Pancreas (tissue), 10 donors: ENCODE data around the gene MID1. TPM values are rescaled to one million over a fixed set of nuclear protein-coding genes. Genes with fewer than 3 reads are reported as not detected.

Source experiments
- ATAC-seq, 4 donors: fragments of 200-7000 bp; cut with Tn5 transposase; one replicate each; pipeline versions ENCODE4 v1.8.0 to v1.9.1; 2020; ENCODE audit warnings: mild to moderate bottlenecking in 4 of 4, moderate library complexity in 4 of 4
- DNase-seq, 6 donors: peaks; one replicate each; pipeline ENCODE4 v3.0.0-alpha.2; 2020
- FAIRE-seq: peaks from 2 replicates; lab custom pipeline; 2012; peaks lifted over from hg19 to GRCh38; lab: Jason Lieb, UNC
- H3K27ac ChIP-seq, 4 donors: fragments of 200-600 bp; sonication (generic); 1 replicate in 3 of 4; 2 replicates in 1 of 4; pipeline versions ENCODE4 v1.5.0 to v1.8.0; 2020
- H3K27me3 ChIP-seq, 4 donors: fragments of 200-600 bp; one replicate each; pipeline ENCODE4 v1.8.0; 2021
- H3K36me3 ChIP-seq, 3 donors: fragments of 200-600 bp; sonication (generic) in 1 of 3; one replicate each; pipeline versions ENCODE4 v1.5.0 to v1.8.0; 2020 to 2021
- H3K4me1 ChIP-seq, 3 donors: fragments of 200-600 bp; one replicate each; pipeline ENCODE4 v1.8.0; 2021
- H3K4me3 ChIP-seq, 4 donors: fragments of 200-600 bp; sonication (generic) in 2 of 4; one replicate each; pipeline versions ENCODE4 v1.5.0 to v1.8.0; 2020 to 2021
- H3K9me3 ChIP-seq, 4 donors: fragments of 200-600 bp; one replicate each; pipeline ENCODE4 v1.8.0; 2021
- CTCF ChIP-seq, 4 donors: fragments of 200-600 bp; sonication (generic) in 3 of 4; IDR thresholded peaks; one replicate each; pipeline versions ENCODE4 v1.5.0 to v1.8.0; 2021; ENCODE audit warnings: antibody characterized with exemption in 4 of 4
- WGBS, 2 donors: extraction: QIAGEN DNeasy Blood & Tissue Kit; methylation state at CpG; one replicate each; pipeline ENCODE4 v1.1.7; 2013; 5-methylcytosine and 5-hydroxymethylcytosine counted together
- intact Hi-C, 3 donors: fragments of 100-400 bp; cut with DNase I; formaldehyde crosslinking; loops; one replicate each; pipeline versions ENCODE4 v1.11.1 to v1.14.2; 2022
- polyA plus RNA-seq, 2 donors: library from polyadenylated mRNA; stranded (reverse); fragments of 200-250 nt; gene quantifications; one replicate each; pipeline ENCODE4 v1.2.3, GENCODE V29; 2013
- total RNA-seq, 6 donors: library from RNA; stranded (reverse); fragmentation: NEBNext Ultra II Directional in 4 of 6; extraction: Animal tissue kit (Norgen Biotek cat#: 25700) in 4 of 6; gene quantifications; one replicate each; pipeline versions ENCODE4 v1.2.1 to v1.2.4, GENCODE V29; 2021 to 2023
- donor health status: healthy with polysubstance abuse.
- donor health status: DM: no; HTN: no; CAD: no; lungs with moderate emphysema.
- donor health status: DM: no; HTN: no; CAD: no.
- donor health status: control.
- donor health status: control.
- donor health status: Bipolar disorder and iron deficiency.
- donor health status: DM: yes; HTN: yes; CAD: no.
- donor health status: DM: no; HTN: no; CAD: no.
- donor health status: DM: no; HTN: no; CAD: no.
- donor health status: DM: yes; HTN: yes; CAD: no.

MID1 gene
- total and polyA plus RNA-seq, 8 donors = 3.3 to 19.2 (median 5.1) TPM

GRCh38 chrX:10537308-10537707 is 83.1 kb downstream of the MID1 start:
- H3K27me3 ChIP-seq = no peaks in the 10 kb centered on the region
- H3K27ac ChIP-seq = peak overlapping the region in 2 of 4 donors; percentile 15 to 30
- ATAC-seq = peak in 3 of 4 donors; percentile 71 to 86 (median 84)
- H3K9me3 ChIP-seq = no peaks in the 10 kb centered on the region
- no peak for DNase-seq
- intact Hi-C loops = no loop called here
- FAIRE-seq = no peak
- no peaks in the 10 kb centered on the region for H3K4me1 ChIP-seq
- H3K36me3 ChIP-seq = no peaks in the 10 kb centered on the region
- TF ChIP-seq CTCF (IDR thresholded peaks at IDR 0.05) = no peak
- 15% methylated on average over 2 of the region's 2 CpGs for WGBS, 2 donors
- no peak overlapping the region for H3K4me3 ChIP-seq

- Histone ChIP-seq H3K27ac (peak overlapping the region in 2 of 4 donors; percentile 15 to 30), H3K4me1 (no peaks in the 10 kb centered on the region), H3K27me3 (no peaks in the 10 kb centered on the region), H3K4me3 (no peak overlapping the region), H3K36me3 (no peaks in the 10 kb centered on the region), H3K9me3 (no peaks in the 10 kb centered on the region)
- WGBS, 2 donors = 36 to 41% methylated on average over 5 of the region's 5 CpGs
- peak in 2 of 4 donors; percentile 31 to 55 for ATAC-seq
- FAIRE-seq = no peak
- no peak for TF ChIP-seq CTCF (IDR thresholded peaks at IDR 0.05)
- DNase-seq = no peak
- intact Hi-C loops = no loop called here
These were observed 83.6 kb downstream of the MID1 start for GRCh38 chrX:10536744-10537143.

GRCh38 chrX:10534611-10535010 is 85.8 kb downstream of the MID1 start:
- intact Hi-C loops = no loop called here
- no peak for DNase-seq
- H3K4me3 ChIP-seq = no peak overlapping the region
- no peak for TF ChIP-seq CTCF (IDR thresholded peaks at IDR 0.05)
- no peaks in the 10 kb centered on the region for H3K36me3 ChIP-seq
- no peak overlapping the region for H3K27ac ChIP-seq
- FAIRE-seq = no peak
- WGBS, 2 donors = 53 to 66% methylated on average over 2 of the region's 2 CpGs
- H3K9me3 ChIP-seq = no peaks in the 10 kb centered on the region
- H3K27me3 ChIP-seq = no peaks in the 10 kb centered on the region
- no peaks in the 10 kb centered on the region for H3K4me1 ChIP-seq
- ATAC-seq = no peak

- ATAC-seq = no peak
- Histone ChIP-seq H3K9me3 (no peaks in the 10 kb centered on the region), H3K4me3 (no peak overlapping the region), H3K36me3 (no peaks in the 10 kb centered on the region), H3K27me3 (no peaks in the 10 kb centered on the region), H3K27ac (no peak overlapping the region), H3K4me1 (no peaks in the 10 kb centered on the region)
- intact Hi-C loops = no loop called here
- WGBS, 2 donors = 84 to 90% methylated on average over 1 of the region's 1 CpG
- TF ChIP-seq CTCF (IDR thresholded peaks at IDR 0.05) = no peak
- no peak for FAIRE-seq
- no peak for DNase-seq
These were observed 86.6 kb downstream of the MID1 start for GRCh38 chrX:10533696-10534365.

GRCh38 chrX:10531927-10532326 is 88.5 kb downstream of the MID1 start:
- TF ChIP-seq CTCF (IDR thresholded peaks at IDR 0.05) = no peak
- no peaks in the 10 kb centered on the region for H3K36me3 ChIP-seq
- no peaks in the 10 kb centered on the region for H3K9me3 ChIP-seq
- FAIRE-seq = no peak
- intact Hi-C loops = no loop called here
- WGBS, 2 donors = 61 to 98% methylated on average over 1 of the region's 1 CpG
- H3K27ac ChIP-seq = no peak overlapping the region
- DNase-seq = no peak
- H3K4me3 ChIP-seq = no peak overlapping the region
- H3K4me1 ChIP-seq = no peaks in the 10 kb centered on the region
- no peak for ATAC-seq
- H3K27me3 ChIP-seq = peaks cover 0 to 3% (median 0%) of the 10 kb centered on the region in 4 donors
